Occipital lobe (tissue), 2 donors: ENCODE data around the gene C17orf50. TPM values are rescaled to one million over a fixed set of nuclear protein-coding genes. Genes with fewer than 3 reads are reported as not detected.

Experiments
- DNase-seq: peaks from one replicate; lab custom pipeline; 2025; lab: John Stamatoyannopoulos, UW
- total RNA-seq: library from RNA; depleted of rRNA; stranded (reverse); fragments of >200 nt; gene quantifications from one replicate; pipeline ENCODE4 v1.2.3, GENCODE V29; 2014

The C17orf50 gene
- total RNA-seq, 1 donor from 2014 or later: not detected

DNA sequence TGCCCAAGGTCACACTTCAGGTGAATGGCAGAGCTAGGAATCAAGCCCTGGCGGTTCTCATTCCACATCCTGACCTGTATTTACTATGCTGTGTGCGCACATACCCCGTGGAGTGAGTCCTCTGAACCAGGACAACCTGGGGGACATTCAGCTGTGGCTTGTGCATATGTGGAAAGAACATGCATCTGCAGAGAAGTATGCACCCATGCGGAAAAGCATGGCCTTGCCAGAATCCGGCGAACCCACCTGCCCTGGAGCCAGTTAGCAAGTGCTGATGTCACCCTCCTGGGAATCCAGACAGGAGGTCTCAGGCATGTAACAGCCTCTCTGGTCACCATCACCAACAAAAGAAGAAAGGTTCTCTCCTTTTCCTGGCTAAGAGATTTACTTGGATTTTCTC is 27.3 kb upstream of the C17orf50 start:
- DNase-seq: no peak

DNA sequence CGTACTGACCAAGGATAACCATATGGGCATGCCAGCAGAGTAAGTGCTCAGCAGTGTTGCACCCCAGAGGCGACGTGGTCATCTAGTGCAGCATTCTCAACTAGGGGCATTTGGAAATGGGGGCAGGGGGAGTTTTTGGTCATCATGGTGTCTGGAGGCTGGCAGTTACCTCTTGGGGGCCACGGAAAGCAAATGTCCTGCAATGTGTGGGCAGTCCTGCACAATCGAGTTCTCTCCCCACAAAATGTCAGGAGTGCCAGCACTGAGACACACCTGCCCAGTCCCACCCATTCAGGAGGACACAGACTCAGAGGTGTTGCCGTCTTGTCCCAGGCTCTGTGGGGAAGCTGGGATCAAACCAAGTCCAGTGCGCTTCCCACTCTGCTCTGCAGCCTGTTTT is 26.3 kb upstream of the C17orf50 start:
- no peak for DNase-seq

DNA sequence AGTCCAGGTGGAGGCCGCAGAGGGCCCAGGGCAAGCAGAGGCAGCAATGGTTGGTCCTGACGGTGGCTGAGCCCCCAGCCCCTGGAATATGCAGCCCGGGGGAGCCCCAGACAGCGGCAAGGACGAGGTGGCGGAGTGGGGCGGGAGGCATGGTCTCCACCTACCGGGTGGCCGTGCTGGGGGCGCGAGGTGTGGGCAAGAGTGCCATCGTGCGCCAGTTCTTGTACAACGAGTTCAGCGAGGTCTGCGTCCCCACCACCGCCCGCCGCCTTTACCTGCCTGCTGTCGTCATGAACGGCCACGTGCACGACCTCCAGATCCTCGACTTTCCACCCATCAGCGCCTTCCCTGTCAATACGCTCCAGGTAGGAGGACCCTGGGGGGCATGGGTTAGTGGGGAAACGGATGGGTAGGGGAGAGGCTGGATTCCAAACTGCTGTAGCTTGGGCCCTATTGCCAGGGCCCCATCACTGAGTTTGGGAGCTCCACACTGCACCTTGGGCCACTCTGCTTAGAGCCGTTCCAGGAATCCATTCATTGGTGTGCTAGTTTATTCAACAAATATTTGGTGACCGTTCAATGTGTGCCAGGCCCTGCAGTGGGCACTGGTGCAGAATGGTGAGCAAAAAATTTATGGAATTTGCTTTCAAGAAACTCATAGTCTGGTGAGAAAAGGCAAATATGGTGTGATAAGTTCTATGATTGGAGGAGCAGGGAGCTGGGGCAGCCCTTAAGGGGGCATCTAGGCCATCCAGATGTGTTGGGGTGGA is 25.5 kb upstream of the C17orf50 start:
- no peak for DNase-seq

GRCh38 chr17:35736236-35736635 is 24.5 kb upstream of the C17orf50 start:
- no peak for DNase-seq

DNA sequence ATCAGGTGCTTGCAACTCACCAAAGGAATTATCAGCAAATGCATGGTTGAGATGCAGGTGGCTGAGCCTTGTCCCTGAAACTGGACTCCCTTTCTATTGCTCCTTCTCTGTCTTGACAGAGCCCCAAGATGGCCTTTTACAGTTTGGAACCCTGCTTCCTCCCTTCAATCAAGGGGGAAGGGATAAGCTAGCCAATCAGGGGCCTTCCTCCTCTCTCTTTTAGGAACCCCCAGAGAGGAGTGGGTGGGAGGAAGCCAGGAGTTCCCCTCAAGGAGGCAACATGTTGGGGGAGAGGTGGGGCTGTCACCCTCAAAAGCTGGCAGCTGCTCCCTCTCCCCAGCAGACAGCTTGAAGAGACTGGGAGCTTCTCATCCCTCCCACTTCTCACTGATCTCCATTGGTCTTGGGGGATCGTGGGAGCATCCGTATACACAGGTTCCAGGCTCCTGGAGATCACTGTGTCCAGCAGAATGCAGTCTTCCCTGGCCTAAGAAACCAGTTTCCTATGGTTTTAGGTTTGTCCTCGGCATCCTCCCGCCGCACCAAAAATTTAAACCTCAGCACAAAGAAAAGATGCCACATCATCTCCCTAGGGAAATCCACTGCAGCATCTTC is 22.1 kb upstream of the C17orf50 start:
- no peak for DNase-seq

DNA sequence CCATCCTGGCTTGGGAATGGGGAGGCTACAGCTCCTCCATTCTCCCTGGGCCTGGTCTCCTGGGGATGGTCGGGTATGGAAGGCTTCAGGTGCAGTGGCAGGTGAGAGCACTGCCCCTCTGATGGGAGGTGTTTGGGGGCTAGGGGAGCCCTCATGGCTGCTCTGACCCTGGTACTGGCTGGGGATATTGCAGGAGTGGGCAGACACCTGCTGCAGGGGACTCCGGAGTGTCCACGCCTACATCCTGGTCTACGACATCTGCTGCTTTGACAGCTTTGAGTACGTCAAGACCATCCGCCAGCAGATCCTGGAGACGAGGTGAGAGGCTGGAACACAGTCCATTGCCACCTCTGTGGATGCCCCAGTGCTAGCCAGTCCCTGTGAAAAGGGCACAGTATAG is 20.5 kb upstream of the C17orf50 start:
- DNase-seq: no peak

GRCh38 chr17:35740997-35741931 is 19.4 kb upstream of the C17orf50 start:
- no peak for DNase-seq

GRCh38 chr17:35742496-35742895 is 18.2 kb upstream of the C17orf50 start:
- no peak for DNase-seq

GRCh38 chr17:35742896-35743477 is 17.7 kb upstream of the C17orf50 start:
- DNase-seq: no peak

DNA sequence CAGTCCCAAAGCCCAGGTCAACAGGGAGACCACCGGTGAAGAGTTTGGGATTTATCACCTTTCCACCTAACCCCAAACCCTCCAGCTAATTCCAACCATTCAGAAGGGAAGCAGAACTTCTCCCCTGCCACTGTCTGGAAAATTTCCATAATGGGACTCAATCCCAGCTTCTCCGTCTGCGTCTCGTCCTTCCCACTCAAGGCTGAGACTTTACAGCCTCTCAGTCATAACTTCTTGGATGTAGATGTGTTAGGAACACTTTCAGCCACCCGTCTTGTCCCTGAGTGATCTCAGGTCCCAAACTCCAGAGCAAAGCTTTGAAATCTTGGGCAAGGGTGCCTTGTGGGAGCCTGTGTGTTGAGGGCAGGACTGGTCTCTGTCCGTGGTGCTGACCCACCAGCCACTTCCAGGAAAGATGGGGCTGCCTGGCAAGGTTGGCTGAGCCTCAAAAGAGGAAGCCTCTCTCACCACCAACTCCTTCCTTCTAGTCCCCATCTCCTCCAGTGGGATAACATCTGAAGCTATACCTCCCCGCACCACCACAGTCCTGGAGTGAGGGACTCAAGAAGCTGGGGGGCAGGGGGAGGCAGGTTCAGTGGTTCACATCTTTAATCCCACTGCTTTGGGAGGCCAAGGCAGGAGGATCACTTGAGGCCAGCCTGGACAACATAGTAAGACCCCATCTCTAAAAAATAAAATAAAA is 16.9 kb upstream of the C17orf50 start:
- DNase-seq: no peak

DNA sequence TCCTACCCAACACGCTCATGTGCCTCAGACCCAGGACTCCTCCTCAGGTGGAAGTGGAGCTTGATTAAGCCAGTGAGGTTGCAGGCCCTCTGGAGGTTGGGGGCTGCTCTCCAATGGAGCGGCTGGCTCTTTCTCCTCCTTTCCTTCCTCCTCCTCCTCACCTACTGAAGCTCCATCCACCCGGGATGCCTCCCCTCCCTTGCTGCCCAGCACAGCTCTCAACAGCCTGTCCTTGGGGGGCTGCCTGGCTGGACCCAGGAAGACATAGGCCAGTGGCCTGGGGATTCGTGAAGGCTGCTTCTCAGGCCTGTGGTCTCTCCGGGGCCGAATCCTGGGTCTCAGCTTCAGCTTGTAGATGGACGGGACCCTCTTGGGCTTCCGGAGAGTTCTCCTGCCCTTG is 15.9 kb upstream of the C17orf50 start:
- no peak for DNase-seq

GRCh38 chr17:35745246-35745645 is 15.4 kb upstream of the C17orf50 start:
- DNase-seq: no peak

DNA sequence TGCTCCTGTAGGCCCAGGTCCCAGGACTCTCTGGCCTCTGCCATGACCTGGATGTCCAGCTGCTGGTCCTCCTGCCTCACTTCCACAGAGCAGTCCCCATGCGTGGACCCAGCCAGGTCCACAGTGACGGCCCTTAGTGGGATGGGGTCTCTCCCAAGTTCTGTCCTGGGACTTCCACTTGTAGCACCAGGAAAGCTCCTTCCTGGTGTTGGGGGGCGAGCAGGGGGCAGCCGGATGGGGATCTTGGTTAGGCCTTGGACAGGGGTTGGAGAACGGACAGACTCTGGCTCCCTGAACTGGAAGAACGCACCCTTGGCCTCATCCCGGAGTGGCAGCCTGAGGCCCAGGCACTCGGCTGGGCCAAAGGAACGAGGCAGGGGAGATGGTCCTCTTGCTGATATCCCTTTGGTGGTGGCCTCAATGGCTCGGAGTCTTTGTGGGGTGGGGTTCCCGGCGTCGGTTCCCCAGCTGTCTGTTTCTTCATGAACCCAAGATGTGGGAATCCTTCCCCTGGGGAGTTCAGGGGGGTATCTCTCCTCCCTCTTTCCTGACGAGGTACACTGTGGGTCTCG is 14.9 kb upstream of the C17orf50 start:
- no peak for DNase-seq

- DNase-seq: peak; percentile 40
Observed at GRCh38 chr17:35747540-35748017, 13.1 kb upstream of the C17orf50 start.

DNA sequence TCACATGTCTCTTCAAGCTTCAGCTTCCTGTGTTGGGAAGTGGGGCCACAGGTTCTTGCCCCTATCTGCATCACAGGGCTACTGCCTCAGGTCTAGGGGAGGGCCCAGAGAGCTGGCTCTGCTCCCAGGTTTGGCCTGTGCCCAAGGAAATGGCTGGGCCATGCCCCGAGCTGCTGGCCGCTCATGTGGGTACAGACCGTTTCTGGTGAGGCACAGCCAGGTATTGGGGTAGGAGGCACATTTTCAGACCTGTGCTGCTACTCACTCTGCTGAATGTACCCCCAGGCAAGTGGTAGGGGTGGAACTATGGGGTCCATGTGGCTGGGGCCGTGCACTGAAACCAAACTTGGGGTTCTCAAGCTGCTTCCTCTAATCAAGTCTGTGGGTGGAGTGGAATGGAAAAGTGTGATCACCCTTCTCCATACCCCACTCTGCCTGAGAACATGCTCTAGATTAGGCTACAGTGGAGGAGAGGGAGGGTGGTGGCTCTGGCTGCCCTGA is 12.3 kb upstream of the C17orf50 start:
- DNase-seq: no peak

DNA sequence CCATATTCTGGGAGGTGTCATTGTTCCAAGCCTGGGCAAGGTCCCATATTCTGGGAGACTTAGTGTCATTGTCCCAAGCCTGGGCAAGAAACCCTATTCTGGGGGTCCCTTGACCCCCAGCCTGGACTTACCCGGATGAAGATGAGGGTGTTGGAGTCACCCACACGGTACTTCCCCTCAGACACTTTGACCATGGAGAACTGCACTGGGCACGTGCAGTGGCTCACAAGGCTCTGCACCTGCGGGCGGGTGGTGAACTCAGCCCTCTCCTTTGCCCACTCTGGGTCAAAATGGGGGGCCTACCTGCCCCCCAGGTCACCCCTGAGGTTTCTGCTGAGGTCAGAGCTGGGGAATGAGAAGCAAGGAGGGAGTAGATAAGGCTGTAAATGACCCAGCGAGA is 11.7 kb upstream of the C17orf50 start:
- no peak for DNase-seq

DNA sequence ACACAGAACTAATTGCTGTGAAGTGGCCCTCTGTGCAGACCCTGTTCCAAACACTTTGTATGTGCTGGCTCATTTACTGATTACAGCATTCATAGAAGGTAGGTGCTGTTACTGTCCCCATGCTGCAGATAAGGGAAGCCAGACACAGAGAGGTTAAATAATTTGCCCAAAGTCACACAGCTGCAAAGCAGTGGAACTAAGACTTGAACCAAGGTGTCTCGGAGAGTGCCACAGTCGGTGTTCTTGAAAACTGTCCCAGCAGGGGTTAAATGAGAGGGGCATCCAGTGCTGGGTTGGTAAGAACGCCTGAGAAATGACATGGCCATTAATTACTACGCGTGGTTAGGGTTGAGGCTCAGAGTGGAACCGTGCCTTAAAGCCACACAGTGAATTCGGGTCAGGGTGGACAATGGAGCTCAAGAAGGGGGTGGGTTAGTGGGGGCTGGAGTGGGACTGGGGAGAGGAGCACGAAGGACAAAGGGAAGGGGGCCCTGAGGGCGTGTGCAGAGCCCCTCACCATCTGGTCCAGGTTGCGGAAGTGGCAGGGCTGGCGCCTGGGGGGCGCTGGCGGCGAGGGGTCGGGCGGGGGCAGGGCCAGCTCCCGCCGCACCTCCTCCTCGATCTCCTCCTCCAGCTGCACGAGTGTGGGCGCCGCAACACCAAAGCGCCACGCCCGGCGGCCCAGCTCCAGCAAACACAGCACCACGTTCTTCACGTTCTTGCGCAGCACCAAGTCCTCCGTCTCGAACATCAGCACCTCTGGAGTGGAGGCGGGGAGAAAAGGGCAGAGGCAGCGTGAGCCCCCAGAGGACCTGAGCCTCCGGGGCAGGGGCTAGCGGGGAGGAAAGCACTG is 10.9 kb upstream of the C17orf50 start:
- DNase-seq: no peak

GRCh38 chr17:35750526-35751395 is 9.9 kb upstream of the C17orf50 start:
- DNase-seq: no peak
